H9 (cell line): Measurements from ENCODE around the gene VWA8. TPM values are rescaled to one million over a fixed set of nuclear protein-coding genes. Genes with fewer than 3 reads are reported as not detected.

Source experiments
- DNase-seq: peaks from one replicate; pipeline ENCODE4 v3.0.0-alpha.2; 2017
- H2AFZ ChIP-seq: one replicate; pipeline ENCODE4 v1.6.1; 2013; ENCODE audit warnings: mild to moderate bottlenecking, low read length, control low read depth, moderate library complexity
- H2AK5ac ChIP-seq: 2 replicates; pipeline ENCODE4 v1.6.1; 2013; ENCODE audit warnings: low read length, control low read depth, mixed read lengths; ENCODE audit not compliant: insufficient read length
- H2BK120ac ChIP-seq: one replicate; pipeline ENCODE4 v1.6.1; 2013; ENCODE audit warnings: low read depth, mild to moderate bottlenecking, low read length, control low read depth, inconsistent platforms; ENCODE audit not compliant: poor library complexity, severe bottlenecking
- H2BK12ac ChIP-seq: 2 replicates; pipeline ENCODE4 v1.6.1; 2013; ENCODE audit warnings: low read length, control low read depth, mixed read lengths, low read depth; ENCODE audit not compliant: insufficient read length
- H2BK15ac ChIP-seq: 2 replicates; pipeline ENCODE4 v1.6.1; 2013; ENCODE audit warnings: low read depth, low read length, control low read depth
- H2BK20ac ChIP-seq: one replicate; pipeline ENCODE4 v1.6.1; 2013; ENCODE audit warnings: low read depth, mild to moderate bottlenecking, low read length, control low read depth, inconsistent platforms; ENCODE audit not compliant: poor library complexity, severe bottlenecking
- H2BK5ac ChIP-seq: 2 replicates; pipeline ENCODE4 v1.6.1; 2013; ENCODE audit warnings: low read length, control low read depth, mixed read lengths; ENCODE audit not compliant: insufficient read length
- H3K14ac ChIP-seq: 2 replicates; pipeline ENCODE4 v1.6.1; 2013; ENCODE audit warnings: low read length, control low read depth; ENCODE audit not compliant: insufficient read depth
- H3K18ac ChIP-seq: 2 replicates; pipeline ENCODE4 v1.6.1; 2013; ENCODE audit warnings: low read depth, mild to moderate bottlenecking, mixed read lengths, low read length, control low read depth; ENCODE audit not compliant: insufficient read length
- H3K23ac ChIP-seq: 2 replicates; pipeline ENCODE4 v1.6.1; 2013; ENCODE audit warnings: low read length, control low read depth, mixed read lengths, low read depth; ENCODE audit not compliant: insufficient read length
- H3K23me2 ChIP-seq: 2 replicates; pipeline ENCODE4 v1.6.1; 2013; ENCODE audit warnings: low read depth, mild to moderate bottlenecking, mixed read lengths, low read length, control low read depth; ENCODE audit not compliant: insufficient read length, poor library complexity, severe bottlenecking
- H3K27ac ChIP-seq: 2 replicates; pipeline ENCODE4 v1.5.1; 2013; ENCODE audit warnings: low read length, control low read depth, mixed read lengths, low read depth; ENCODE audit not compliant: insufficient read length
- H3K27me3 ChIP-seq: 2 replicates; pipeline ENCODE4 v1.6.1; 2013; ENCODE audit warnings: low read length, control low read depth, inconsistent platforms; ENCODE audit not compliant: insufficient read depth
- H3K4ac ChIP-seq: 2 replicates; pipeline ENCODE4 v1.6.1; 2013; ENCODE audit warnings: low read depth, mild to moderate bottlenecking, control low read depth, inconsistent platforms, low read length, moderate library complexity
- H3K4me1 ChIP-seq: 2 replicates; pipeline ENCODE4 v1.6.1; 2013; ENCODE audit warnings: low read length, control low read depth, inconsistent platforms; ENCODE audit not compliant: insufficient read depth
- H3K4me2 ChIP-seq: 2 replicates; pipeline ENCODE4 v1.6.1; 2013; ENCODE audit warnings: low read length, control low read depth, mixed read lengths; ENCODE audit not compliant: insufficient read length, insufficient read depth
- H3K56ac ChIP-seq: 2 replicates; pipeline ENCODE4 v1.6.1; 2013; ENCODE audit warnings: low read depth, mild to moderate bottlenecking, mixed read lengths, low read length, control low read depth; ENCODE audit not compliant: insufficient read length
- H3K79me1 ChIP-seq: 2 replicates; pipeline ENCODE4 v1.6.1; 2013; ENCODE audit warnings: low read depth, mild to moderate bottlenecking, moderate library complexity, low read length, control low read depth, inconsistent platforms; ENCODE audit not compliant: insufficient read depth, poor library complexity, severe bottlenecking
- H3K79me2 ChIP-seq: 2 replicates; pipeline ENCODE4 v1.6.1; 2013; ENCODE audit warnings: low read length, control low read depth, inconsistent platforms; ENCODE audit not compliant: insufficient read depth
- H3K9ac ChIP-seq: 2 replicates; pipeline ENCODE4 v1.6.1; 2013; ENCODE audit warnings: low read length, control low read depth, mixed read lengths; ENCODE audit not compliant: insufficient read length; ENCODE audit errors: extremely low read depth
- H3K9me3 ChIP-seq: one replicate; pipeline ENCODE4 v1.6.1; 2013; ENCODE audit warnings: low read depth, low read length, inconsistent platforms; ENCODE audit not compliant: control insufficient read depth
- H3T11ph ChIP-seq: one replicate; pipeline ENCODE4 v1.6.1; 2013; ENCODE audit warnings: mild to moderate bottlenecking, low read length, control low read depth, inconsistent platforms
- H4K20me1 ChIP-seq: one replicate; pipeline ENCODE4 v1.6.1; 2013; ENCODE audit not compliant: control insufficient read depth, insufficient read length, insufficient read depth
- H4K5ac ChIP-seq: 2 replicates; pipeline ENCODE4 v1.6.1; 2013; ENCODE audit warnings: low read depth, mild to moderate bottlenecking, mixed read lengths, low read length, control low read depth; ENCODE audit not compliant: insufficient read length
- H4K8ac ChIP-seq: replicated peaks from 2 replicates; pipeline ENCODE4 v1.6.1; 2013; ENCODE audit warnings: low read length, control low read depth, mixed read lengths, low read depth; ENCODE audit not compliant: insufficient read length
- H4K91ac ChIP-seq: 2 replicates; pipeline ENCODE4 v1.6.1; 2013; ENCODE audit warnings: low read depth, mild to moderate bottlenecking, moderate library complexity, mixed read lengths, low read length, control low read depth; ENCODE audit not compliant: insufficient read length
- H3K27ac Mint-ChIP-seq, 3 experiments: 2 replicates in 2 of 3; 3 replicates in 1 of 3; pipeline ENCODE4 v1.8.0; 2020 to 2021; ENCODE audit warnings: mixed read lengths in 3 of 3, mild to moderate bottlenecking in 1 of 3, moderate library complexity in 1 of 3
- H3K27me3 Mint-ChIP-seq: 2 replicates; pipeline ENCODE4 v1.8.0; 2021; ENCODE audit warnings: low read depth, mild to moderate bottlenecking, moderate library complexity, mixed read lengths
- H3K36me3 Mint-ChIP-seq, 3 experiments: 2 replicates in 2 of 3; 3 replicates in 1 of 3; pipeline ENCODE4 v1.8.0; 2020 to 2021; ENCODE audit warnings: low read depth in 3 of 3, mixed read lengths in 3 of 3; ENCODE audit not compliant: insufficient read depth in 1 of 3
- H3K4me1 Mint-ChIP-seq, 2 experiments: 2 replicates each; pipeline ENCODE4 v1.8.0; 2020; ENCODE audit warnings: mixed read lengths in 2 of 2
- H3K4me3 Mint-ChIP-seq, 2 experiments: 2 replicates in 1 of 2; 3 replicates in 1 of 2; pipeline ENCODE4 v1.8.0; 2020 to 2021; ENCODE audit warnings: mild to moderate bottlenecking in 2 of 2, mixed read lengths in 2 of 2, moderate library complexity in 1 of 2
- H3K9me3 Mint-ChIP-seq, 2 experiments: 2 replicates in 1 of 2; 3 replicates in 1 of 2; pipeline ENCODE4 v1.8.0; 2020; ENCODE audit warnings: mild to moderate bottlenecking in 2 of 2, mixed read lengths in 2 of 2, moderate library complexity in 1 of 2
- CTCF ChIP-seq: fragments of 200-600 bp; sonication (generic); conservative IDR thresholded peaks from 3 replicates; pipeline ENCODE4 v1.8.0; 2021; ENCODE audit warnings: antibody characterized with exemption, mild to moderate bottlenecking
- WGBS: extraction: QIAGEN DNeasy Blood & Tissue Kit; methylation state at CpG from one replicate; pipeline ENCODE4 v1.1.7; 2013; ENCODE audit warnings: missing lambda C conversion rate, low lambda C conversion rate, mixed read lengths; ENCODE audit not compliant: insufficient read length; ENCODE audit errors: extremely low coverage; 5-methylcytosine and 5-hydroxymethylcytosine counted together
- total RNA-seq: library from RNA; stranded (reverse); gene quantifications from 2 replicates; pipeline ENCODE4 v1.2.1, GENCODE V29; 2021

VWA8 gene
- total RNA-seq, 1 experiment from 2014 or later: 17.4 TPM

GRCh38 chr13:41699759-41700158 lies 261.1 kb downstream of the VWA8 start:
- Histone ChIP-seq H3K14ac (no peak overlapping the region), H3K9me3 (no peaks in the 10 kb centered on the region), H3K4ac (no peak overlapping the region), H4K91ac (no peak overlapping the region), H2BK12ac (no peak overlapping the region), H3K27ac (no peak overlapping the region), H3K79me2 (no peaks in the 10 kb centered on the region), H2BK20ac (no peak overlapping the region), H3K4me2 (no peak overlapping the region), H4K20me1 (no peaks in the 10 kb centered on the region), H3K23ac (no peak overlapping the region), H3K56ac (no peak overlapping the region), H4K8ac (no peak overlapping the region), H2AK5ac (no peak overlapping the region), H2BK15ac (no peak overlapping the region), H3K27me3 (no peaks in the 10 kb centered on the region), H2BK120ac (no peak overlapping the region), H3K79me1 (no peaks in the 10 kb centered on the region), H3K18ac (no peak overlapping the region), H3T11ph (no peak overlapping the region), H3K9ac (no peak overlapping the region), H2AFZ (no peak overlapping the region), H2BK5ac (no peak overlapping the region), H3K23me2 (no peaks in the 10 kb centered on the region), H4K5ac (no peak overlapping the region), H3K4me1 (peaks cover 5% of the 10 kb centered on the region; the same call in 1 of the 2 replicates)
- Mint-ChIP-seq H3K27me3 (no peaks in the 10 kb centered on the region), H3K27ac (no peak overlapping the region), H3K4me3 (no peak overlapping the region), H3K9me3 (no peaks in the 10 kb centered on the region), H3K4me1 (peaks cover 30 to 31% of the 10 kb centered on the region in 2 experiments), H3K36me3 (peaks cover 0 to 4% (median 0%) of the 10 kb centered on the region in 3 experiments; a peak in 2 of 7 replicates)
- no peak for DNase-seq
- no peak for TF ChIP-seq CTCF
- no CpG with 5 or more reads among the region's 1 CpG for WGBS
